GM23338 (cell line): ENCODE measurements around the gene MCTP1. TPM values are rescaled to one million over a fixed set of nuclear protein-coding genes. Genes with fewer than 3 reads are reported as not detected.

Experiments
- ATAC-seq: fragments of 200-7000 bp; cut with Tn5 transposase; 3 replicates; pipeline ENCODE4 v1.9.1; 2020
- DNase-seq: peaks from one replicate; pipeline ENCODE4 v3.0.0-alpha.2; 2015; ENCODE audit warnings: low spot score
- H2AFZ ChIP-seq: fragments of 200-600 bp; sonication (generic); 2 replicates; pipeline ENCODE4 v1.8.0; 2016; ENCODE audit warnings: antibody characterized with exemption, mild to moderate bottlenecking, moderate library complexity
- H3F3A ChIP-seq: fragments of 200-600 bp; sonication (generic); replicated peaks from 2 replicates; pipeline ENCODE4 v1.8.0; 2017; ENCODE audit warnings: antibody characterized with exemption, mixed run types, low read depth
- H3K27ac ChIP-seq: fragments of 200-600 bp; sonication (generic); 2 replicates; pipeline ENCODE4 v1.6.1; 2016; ENCODE audit warnings: low read depth
- H3K27me3 ChIP-seq: fragments of 200-600 bp; sonication (generic); 2 replicates; pipeline ENCODE4 v1.8.0; 2016; ENCODE audit warnings: mild to moderate bottlenecking, mixed run types, moderate library complexity; ENCODE audit not compliant: insufficient read depth
- H3K36me3 ChIP-seq: fragments of 200-600 bp; sonication (generic); 2 replicates; pipeline ENCODE4 v1.8.0; 2016; ENCODE audit warnings: mild to moderate bottlenecking; ENCODE audit not compliant: insufficient read depth
- H3K4me1 ChIP-seq: fragments of 200-600 bp; sonication (generic); 2 replicates; pipeline ENCODE4 v1.8.0; 2016; ENCODE audit warnings: mild to moderate bottlenecking, moderate library complexity; ENCODE audit not compliant: insufficient read depth
- H3K4me2 ChIP-seq: fragments of 200-600 bp; sonication (generic); 2 replicates; pipeline ENCODE4 v1.7.1; 2017; ENCODE audit warnings: mixed run types
- H3K4me3 ChIP-seq: fragments of 200-600 bp; sonication (generic); 2 replicates; pipeline ENCODE4 v1.6.1; 2016; ENCODE audit warnings: mixed run types
- H3K79me2 ChIP-seq: fragments of 200-600 bp; sonication (generic); replicated peaks from 2 replicates; pipeline ENCODE4 v1.8.0; 2017; ENCODE audit warnings: mild to moderate bottlenecking; ENCODE audit not compliant: insufficient read depth
- H3K9me2 ChIP-seq: fragments of 200-600 bp; sonication (generic); 2 replicates; pipeline ENCODE4 v1.8.0; 2017; ENCODE audit not compliant: insufficient read depth
- H4K20me1 ChIP-seq: fragments of 200-600 bp; sonication (generic); replicated peaks from 2 replicates; pipeline ENCODE4 v1.8.0; 2017; ENCODE audit warnings: mild to moderate bottlenecking; ENCODE audit not compliant: insufficient read depth
- H3K27ac Mint-ChIP-seq: 2 replicates; pipeline ENCODE4 v1.8.0; 2020; ENCODE audit warnings: inconsistent platforms, mild to moderate bottlenecking, moderate library complexity, mixed read lengths
- H3K27me3 Mint-ChIP-seq: 3 replicates; pipeline ENCODE4 v1.8.0; 2022; ENCODE audit warnings: low read depth, mild to moderate bottlenecking, moderate library complexity, mixed read lengths, inconsistent platforms; ENCODE audit not compliant: insufficient read depth, poor library complexity
- H3K36me3 Mint-ChIP-seq: 3 replicates; pipeline ENCODE4 v1.8.0; 2021; ENCODE audit warnings: low read depth, mild to moderate bottlenecking, inconsistent platforms, moderate library complexity, mixed read lengths
- H3K4me1 Mint-ChIP-seq: 3 replicates; pipeline ENCODE4 v1.8.0; 2020; ENCODE audit warnings: mild to moderate bottlenecking, inconsistent platforms, mixed read lengths
- H3K4me3 Mint-ChIP-seq: 3 replicates; pipeline ENCODE4 v1.8.0; 2021; ENCODE audit warnings: moderate library complexity, mild to moderate bottlenecking, inconsistent platforms, mixed read lengths
- H3K9me3 Mint-ChIP-seq: 3 replicates; pipeline ENCODE4 v1.8.0; 2020; ENCODE audit warnings: moderate library complexity, mild to moderate bottlenecking, inconsistent platforms, mixed read lengths
- CREB1 ChIP-seq: fragments of 250-450 bp; sonication (Bioruptor Pico); IDR thresholded peaks from 2 replicates; pipeline ENCODE4 v1.5.0; 2020; ENCODE audit warnings: low read depth, mild to moderate bottlenecking, moderate library complexity
- EZH2 ChIP-seq: fragments of 200-600 bp; sonication (generic); IDR thresholded peaks from one replicate; pipeline ENCODE4 v1.8.0; 2017; ENCODE audit warnings: antibody characterized with exemption, mild to moderate bottlenecking, low read depth; ENCODE audit not compliant: unreplicated experiment
- EZH2phosphoT487 ChIP-seq: fragments of 200-600 bp; sonication (generic); IDR thresholded peaks from one replicate; pipeline ENCODE4 v1.8.1; 2018; ENCODE audit warnings: antibody characterized with exemption; ENCODE audit not compliant: unreplicated experiment
- NANOG ChIP-seq: IDR thresholded peaks from 2 replicates; pipeline ENCODE4 v1.6.1; 2016; ENCODE audit warnings: antibody characterized with exemption, borderline replicate concordance
- POLR2AphosphoS5 ChIP-seq: IDR thresholded peaks from 2 replicates; pipeline ENCODE4 v1.6.1; 2016; ENCODE audit warnings: antibody characterized with exemption, low read depth
- ZNF114 ChIP-seq: fragments of 250-450 bp; sonication (Bioruptor Pico); IDR thresholded peaks from 2 replicates; pipeline ENCODE4 v1.5.0; 2020; ENCODE audit warnings: mild to moderate bottlenecking, moderate library complexity
- ZNF331 ChIP-seq: fragments of 250-450 bp; sonication (Bioruptor Pico); IDR thresholded peaks from 2 replicates; pipeline ENCODE4 v1.5.0; 2020; ENCODE audit warnings: low read depth, mild to moderate bottlenecking, moderate library complexity
- polyA plus RNA-seq: library from polyadenylated mRNA; unstranded; fragments of >200 nt; fragmentation: Nextera tagmentation; extraction: Ambion mirVana; gene quantifications from 2 replicates; pipeline ENCODE4 v1.2.1, GENCODE V29; 2016
- total RNA-seq: library from RNA; depleted of rRNA; stranded (reverse); fragments of >200 nt; shearing (Covaris generic); gene quantifications from 2 replicates; pipeline ENCODE4 v1.2.3, GENCODE V29; 2014
- TF ChIP-seq, protein P1 (sequence below), 2 experiments: fragments of 200-600 bp in 1 of 2; sonication (generic) in 1 of 2; conservative IDR thresholded peaks; 2 replicates each; pipeline versions ENCODE4 v1.5.1 to v1.6.1; 2016 to 2017; ENCODE audit warnings: antibody characterized with exemption in 2 of 2, low read depth in 2 of 2, mild to moderate bottlenecking in 2 of 2, moderate library complexity in 1 of 2
- TF ChIP-seq, protein P2 (sequence below): fragments of 250-450 bp; sonication (Bioruptor Pico); IDR thresholded peaks from 2 replicates; pipeline ENCODE4 v1.5.0; 2020; ENCODE audit warnings: mild to moderate bottlenecking, moderate library complexity
- TF ChIP-seq, protein P3 (sequence below): IDR thresholded peaks from 2 replicates; pipeline ENCODE4 v1.6.1; 2016; ENCODE audit warnings: antibody characterized with exemption

The MCTP1 gene
- total and polyA plus RNA-seq, 2 experiments from 2014 or later = 3.7 to 4.2 TPM

DNA sequence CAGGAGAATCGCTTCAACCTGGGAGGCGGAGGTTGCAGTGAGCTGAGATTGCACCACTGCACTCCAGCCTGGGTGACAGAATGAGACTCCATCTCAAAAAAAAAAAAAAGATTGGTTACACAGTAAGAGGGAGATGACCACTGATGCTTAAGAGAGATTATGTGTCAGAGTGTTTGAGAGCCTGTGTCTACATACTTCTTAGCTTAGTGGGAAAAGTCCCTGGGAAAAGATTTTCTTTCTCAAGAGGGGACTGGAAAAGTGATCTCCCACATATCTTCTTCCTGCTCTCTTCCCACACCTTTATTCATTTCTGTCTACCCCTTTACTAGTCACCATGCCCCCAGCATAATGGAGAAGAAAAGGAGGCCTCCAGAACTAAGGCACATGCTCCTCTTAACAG lies 55.2 kb downstream of the MCTP1 start:
- DNase-seq (no peak), ATAC-seq (no peak)
- Histone ChIP-seq H3K36me3 (no peaks in the 10 kb centered on the region), H3K4me1 (no peaks in the 10 kb centered on the region; the same call in 1 of the 2 replicates), H2AFZ (no peak overlapping the region), H3K79me2 (no peaks in the 10 kb centered on the region), H3K9me2 (no peaks in the 10 kb centered on the region), H4K20me1 (no peaks in the 10 kb centered on the region), H3K4me3 (no peak overlapping the region), H3F3A (no peaks in the 10 kb centered on the region), H3K4me2 (no peak overlapping the region), H3K27ac (no peak overlapping the region), H3K27me3 (no peaks in the 10 kb centered on the region)
- Mint-ChIP-seq H3K4me3 (no peak overlapping the region), H3K27me3 (no peaks in the 10 kb centered on the region), H3K27ac (no peak overlapping the region), H3K9me3 (0 out of 3 replicates have a peak, but pooled peaks cover 3% of the 10 kb centered on the region), H3K36me3 (no peaks in the 10 kb centered on the region), H3K4me1 (peaks cover 10% of the 10 kb centered on the region; the same call in 2 of the 3 replicates)
- TF ChIP-seq, protein P1, sequence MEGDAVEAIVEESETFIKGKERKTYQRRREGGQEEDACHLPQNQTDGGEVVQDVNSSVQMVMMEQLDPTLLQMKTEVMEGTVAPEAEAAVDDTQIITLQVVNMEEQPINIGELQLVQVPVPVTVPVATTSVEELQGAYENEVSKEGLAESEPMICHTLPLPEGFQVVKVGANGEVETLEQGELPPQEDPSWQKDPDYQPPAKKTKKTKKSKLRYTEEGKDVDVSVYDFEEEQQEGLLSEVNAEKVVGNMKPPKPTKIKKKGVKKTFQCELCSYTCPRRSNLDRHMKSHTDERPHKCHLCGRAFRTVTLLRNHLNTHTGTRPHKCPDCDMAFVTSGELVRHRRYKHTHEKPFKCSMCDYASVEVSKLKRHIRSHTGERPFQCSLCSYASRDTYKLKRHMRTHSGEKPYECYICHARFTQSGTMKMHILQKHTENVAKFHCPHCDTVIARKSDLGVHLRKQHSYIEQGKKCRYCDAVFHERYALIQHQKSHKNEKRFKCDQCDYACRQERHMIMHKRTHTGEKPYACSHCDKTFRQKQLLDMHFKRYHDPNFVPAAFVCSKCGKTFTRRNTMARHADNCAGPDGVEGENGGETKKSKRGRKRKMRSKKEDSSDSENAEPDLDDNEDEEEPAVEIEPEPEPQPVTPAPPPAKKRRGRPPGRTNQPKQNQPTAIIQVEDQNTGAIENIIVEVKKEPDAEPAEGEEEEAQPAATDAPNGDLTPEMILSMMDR (conservative IDR thresholded peaks at IDR 0.05; ENCODE audit: low read depth in 2 of 2) = no peak
- TF ChIP-seq EZH2 = no peak
- no peak for TF ChIP-seq ZNF114 (CRISPR knock-in tag)
- no peak for TF ChIP-seq ZNF331 (CRISPR knock-in tag)
- no peak for TF ChIP-seq NANOG
- no peak for TF ChIP-seq CREB1

DNA sequence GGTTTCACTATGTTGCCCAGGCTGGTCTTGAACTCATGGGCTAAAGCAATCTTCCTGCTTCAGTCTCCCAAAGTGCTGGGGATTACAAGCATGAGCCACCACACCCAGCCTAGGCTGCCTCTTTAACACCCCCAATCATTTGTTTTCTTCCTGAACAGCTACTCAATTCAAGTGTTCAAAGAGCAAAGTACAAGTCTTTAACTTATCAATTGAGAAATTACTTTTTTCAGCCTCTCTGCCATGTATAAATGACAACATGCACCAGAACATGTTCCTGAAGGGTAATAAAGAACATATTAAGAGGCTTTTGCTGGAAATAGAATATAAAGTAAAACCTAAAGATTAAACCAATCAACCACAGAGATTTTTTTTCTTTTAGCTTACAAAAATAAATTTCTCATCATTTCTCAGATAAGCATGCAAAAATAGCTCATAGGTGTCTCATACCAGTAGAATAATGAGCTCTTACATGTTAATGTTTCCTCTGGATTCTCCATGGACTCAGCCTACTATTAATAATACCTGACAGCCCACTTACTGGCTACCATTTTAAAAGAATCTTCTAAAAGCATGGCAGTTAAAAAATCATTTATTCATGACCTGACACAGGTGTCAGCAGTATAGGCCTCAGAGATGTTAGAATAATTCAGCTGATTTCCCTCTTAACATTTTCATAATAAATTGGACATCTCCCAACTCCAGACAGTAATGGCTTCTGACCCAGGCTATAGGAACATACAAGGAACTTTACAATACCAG lies 60.0 kb downstream of the MCTP1 start:
- H3K27me3 Mint-ChIP-seq = no peaks in the 10 kb centered on the region
- Histone ChIP-seq H3K27ac (no peak overlapping the region), H3K36me3 (no peaks in the 10 kb centered on the region), H3F3A (no peaks in the 10 kb centered on the region), H3K4me2 (no peak overlapping the region), H3K4me1 (no peaks in the 10 kb centered on the region; the same call in 1 of the 2 replicates), H3K79me2 (no peaks in the 10 kb centered on the region), H3K4me3 (no peak overlapping the region), H4K20me1 (no peaks in the 10 kb centered on the region), H3K27me3 (no peaks in the 10 kb centered on the region), H3K9me2 (no peaks in the 10 kb centered on the region), H2AFZ (no peak overlapping the region)
- no peaks in the 10 kb centered on the region for H3K36me3 Mint-ChIP-seq
- no peaks in the 10 kb centered on the region for H3K9me3 Mint-ChIP-seq
- ATAC-seq = no peak
- H3K4me1 Mint-ChIP-seq = peaks cover 11% of the 10 kb centered on the region
- DNase-seq = no peak
- no peak overlapping the region for H3K27ac Mint-ChIP-seq
- no peak overlapping the region for H3K4me3 Mint-ChIP-seq
- TF ChIP-seq ZNF331 (CRISPR knock-in tag) = no peak
- no peak for TF ChIP-seq ZNF114 (CRISPR knock-in tag)
- TF ChIP-seq, protein P2, sequence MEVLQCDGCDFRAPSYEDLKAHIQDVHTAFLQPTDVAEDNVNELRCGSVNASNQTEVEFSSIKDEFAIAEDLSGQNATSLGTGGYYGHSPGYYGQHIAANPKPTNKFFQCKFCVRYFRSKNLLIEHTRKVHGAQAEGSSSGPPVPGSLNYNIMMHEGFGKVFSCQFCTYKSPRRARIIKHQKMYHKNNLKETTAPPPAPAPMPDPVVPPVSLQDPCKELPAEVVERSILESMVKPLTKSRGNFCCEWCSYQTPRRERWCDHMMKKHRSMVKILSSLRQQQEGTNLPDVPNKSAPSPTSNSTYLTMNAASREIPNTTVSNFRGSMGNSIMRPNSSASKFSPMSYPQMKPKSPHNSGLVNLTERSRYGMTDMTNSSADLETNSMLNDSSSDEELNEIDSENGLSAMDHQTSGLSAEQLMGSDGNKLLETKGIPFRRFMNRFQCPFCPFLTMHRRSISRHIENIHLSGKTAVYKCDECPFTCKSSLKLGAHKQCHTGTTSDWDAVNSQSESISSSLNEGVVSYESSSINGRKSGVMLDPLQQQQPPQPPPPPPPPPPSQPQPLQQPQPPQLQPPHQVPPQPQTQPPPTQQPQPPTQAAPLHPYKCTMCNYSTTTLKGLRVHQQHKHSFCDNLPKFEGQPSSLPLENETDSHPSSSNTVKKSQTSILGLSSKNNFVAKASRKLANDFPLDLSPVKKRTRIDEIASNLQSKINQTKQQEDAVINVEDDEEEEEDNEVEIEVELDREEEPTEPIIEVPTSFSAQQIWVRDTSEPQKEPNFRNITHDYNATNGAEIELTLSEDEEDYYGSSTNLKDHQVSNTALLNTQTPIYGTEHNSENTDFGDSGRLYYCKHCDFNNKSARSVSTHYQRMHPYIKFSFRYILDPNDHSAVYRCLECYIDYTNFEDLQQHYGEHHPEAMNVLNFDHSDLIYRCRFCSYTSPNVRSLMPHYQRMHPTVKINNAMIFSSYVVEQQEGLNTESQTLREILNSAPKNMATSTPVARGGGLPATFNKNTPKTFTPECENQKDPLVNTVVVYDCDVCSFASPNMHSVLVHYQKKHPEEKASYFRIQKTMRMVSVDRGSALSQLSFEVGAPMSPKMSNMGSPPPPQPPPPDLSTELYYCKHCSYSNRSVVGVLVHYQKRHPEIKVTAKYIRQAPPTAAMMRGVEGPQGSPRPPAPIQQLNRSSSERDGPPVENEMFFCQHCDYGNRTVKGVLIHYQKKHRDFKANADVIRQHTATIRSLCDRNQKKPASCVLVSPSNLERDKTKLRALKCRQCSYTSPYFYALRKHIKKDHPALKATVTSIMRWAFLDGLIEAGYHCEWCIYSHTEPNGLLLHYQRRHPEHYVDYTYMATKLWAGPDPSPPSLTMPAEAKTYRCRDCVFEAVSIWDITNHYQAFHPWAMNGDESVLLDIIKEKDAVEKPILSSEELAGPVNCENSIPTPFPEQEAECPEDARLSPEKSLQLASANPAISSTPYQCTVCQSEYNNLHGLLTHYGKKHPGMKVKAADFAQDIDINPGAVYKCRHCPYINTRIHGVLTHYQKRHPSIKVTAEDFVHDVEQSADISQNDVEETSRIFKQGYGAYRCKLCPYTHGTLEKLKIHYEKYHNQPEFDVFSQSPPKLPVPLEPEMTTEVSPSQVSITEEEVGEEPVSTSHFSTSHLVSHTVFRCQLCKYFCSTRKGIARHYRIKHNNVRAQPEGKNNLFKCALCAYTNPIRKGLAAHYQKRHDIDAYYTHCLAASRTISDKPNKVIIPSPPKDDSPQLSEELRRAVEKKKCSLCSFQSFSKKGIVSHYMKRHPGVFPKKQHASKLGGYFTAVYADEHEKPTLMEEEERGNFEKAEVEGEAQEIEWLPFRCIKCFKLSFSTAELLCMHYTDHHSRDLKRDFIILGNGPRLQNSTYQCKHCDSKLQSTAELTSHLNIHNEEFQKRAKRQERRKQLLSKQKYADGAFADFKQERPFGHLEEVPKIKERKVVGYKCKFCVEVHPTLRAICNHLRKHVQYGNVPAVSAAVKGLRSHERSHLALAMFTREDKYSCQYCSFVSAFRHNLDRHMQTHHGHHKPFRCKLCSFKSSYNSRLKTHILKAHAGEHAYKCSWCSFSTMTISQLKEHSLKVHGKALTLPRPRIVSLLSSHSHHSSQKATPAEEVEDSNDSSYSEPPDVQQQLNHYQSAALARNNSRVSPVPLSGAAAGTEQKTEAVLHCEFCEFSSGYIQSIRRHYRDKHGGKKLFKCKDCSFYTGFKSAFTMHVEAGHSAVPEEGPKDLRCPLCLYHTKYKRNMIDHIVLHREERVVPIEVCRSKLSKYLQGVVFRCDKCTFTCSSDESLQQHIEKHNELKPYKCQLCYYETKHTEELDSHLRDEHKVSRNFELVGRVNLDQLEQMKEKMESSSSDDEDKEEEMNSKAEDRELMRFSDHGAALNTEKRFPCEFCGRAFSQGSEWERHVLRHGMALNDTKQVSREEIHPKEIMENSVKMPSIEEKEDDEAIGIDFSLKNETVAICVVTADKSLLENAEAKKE = no peak
- no peak for TF ChIP-seq POLR2AphosphoS5
- TF ChIP-seq NANOG = no peak
- TF ChIP-seq CREB1 = no peak
- TF ChIP-seq, protein P3, sequence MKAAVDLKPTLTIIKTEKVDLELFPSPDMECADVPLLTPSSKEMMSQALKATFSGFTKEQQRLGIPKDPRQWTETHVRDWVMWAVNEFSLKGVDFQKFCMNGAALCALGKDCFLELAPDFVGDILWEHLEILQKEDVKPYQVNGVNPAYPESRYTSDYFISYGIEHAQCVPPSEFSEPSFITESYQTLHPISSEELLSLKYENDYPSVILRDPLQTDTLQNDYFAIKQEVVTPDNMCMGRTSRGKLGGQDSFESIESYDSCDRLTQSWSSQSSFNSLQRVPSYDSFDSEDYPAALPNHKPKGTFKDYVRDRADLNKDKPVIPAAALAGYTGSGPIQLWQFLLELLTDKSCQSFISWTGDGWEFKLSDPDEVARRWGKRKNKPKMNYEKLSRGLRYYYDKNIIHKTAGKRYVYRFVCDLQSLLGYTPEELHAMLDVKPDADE = no peak
- TF ChIP-seq EZH2phosphoT487 = no peak
